Spleen (tissue), 7 donors: ENCODE results near the gene ZNF385B.

Experiments used
- CTCF ChIP-seq, 11 experiments: fragments of 200-600 bp in 7 of 11; fragments of 450-650 bp in 4 of 11; sonication (generic) in 4 of 11; IDR thresholded peaks in 8 of 11; conservative IDR thresholded peaks in 3 of 11; 1 replicate in 7 of 11; 2 replicates in 4 of 11; pipeline versions ENCODE4 v1.4.0 to v1.8.0; 2016 to 2021; ENCODE audit warnings: antibody characterized with exemption in 11 of 11, inconsistent platforms in 4 of 11, mild to moderate bottlenecking in 1 of 11
- POLR2AphosphoS5 ChIP-seq, 3 donors: sonication (generic); formaldehyde crosslinking; IDR thresholded peaks; one replicate each; pipeline ENCODE4 v1.5.1; 2017; ENCODE audit warnings: antibody characterized with exemption in 3 of 3
- donor health status: DM: no; HTN: no; CAD: no; lungs with moderate emphysema.
- donor health status: DM: no; HTN: no; CAD: no.
- donor health status: DM: no; HTN: no; CAD: no.

GRCh38 chr2:179440642-179441251 lies 420.7 kb downstream of the ZNF385B start:
- TF ChIP-seq POLR2AphosphoS5 (IDR thresholded peaks at IDR 0.05) (no peak), CTCF (IDR thresholded peaks at IDR 0.05 in 8 of 11, conservative IDR thresholded peaks at IDR 0.05 in 3 of 11) (peak in 9 of 11 experiments; percentile 19 to 65 (median 60))
